Testis (tissue), 3 donors: ENCODE results near the gene LETM1. TPM values are rescaled to one million over a fixed set of nuclear protein-coding genes. Genes with fewer than 3 reads are reported as not detected.

ENCODE experiments used
- DNase-seq: peaks from one replicate; pipeline ENCODE4 v3.0.0-alpha.2; 2019
- H3K27ac ChIP-seq, 2 donors: fragments of 200-600 bp; sonication (generic); one replicate each; pipeline ENCODE4 v1.5.1; 2019
- H3K27me3 ChIP-seq: fragments of 200-600 bp; sonication (generic); one replicate; pipeline ENCODE4 v1.5.1; 2019
- H3K36me3 ChIP-seq: fragments of 200-600 bp; sonication (generic); one replicate; pipeline ENCODE4 v1.5.1; 2017; ENCODE audit warnings: low read depth; ENCODE audit errors: missing control alignments
- H3K4me1 ChIP-seq: fragments of 200-600 bp; sonication (generic); one replicate; pipeline ENCODE4 v1.5.1; 2019
- H3K4me3 ChIP-seq, 2 donors: fragments of 200-600 bp; sonication (generic); one replicate each; pipeline ENCODE4 v1.5.1; 2017 to 2019
- H3K9me3 ChIP-seq: fragments of 200-600 bp; sonication (generic); one replicate; pipeline ENCODE4 v1.5.1; 2017
- POLR2A ChIP-seq: fragments of 450-650 bp; IDR thresholded peaks from one replicate; pipeline ENCODE4 v1.6.1; 2017; ENCODE audit warnings: antibody characterized with exemption, mild to moderate bottlenecking, moderate library complexity
- WGBS, 2 donors: methylation state at CpG; one replicate each; pipeline ENCODE4 v1.1.5; 2018; 5-methylcytosine and 5-hydroxymethylcytosine counted together
- intact Hi-C: fragments of 100-400 bp; cut with DNase I; formaldehyde crosslinking; loops from one replicate; pipeline ENCODE4 v1.15.1; 2023; ENCODE audit warnings: low total_unique reads
- polyA plus RNA-seq: library from polyadenylated mRNA; stranded (reverse); fragments of 350-450 nt; fragmentation: Illumina TruSeq; extraction: RNeasy Lipid Tissue Mini Kit (QIAGEN cat#74804); gene quantifications from one replicate; pipeline ENCODE4 v1.2.3, GENCODE V29; 2014; ENCODE audit warnings: low read depth, low replicate concordance; ENCODE audit not compliant: insufficient read depth
- total RNA-seq, 2 donors: library from RNA; depleted of rRNA; stranded (reverse); fragments of >200 nt; gene quantifications; one replicate each; pipeline ENCODE4 v1.2.3, GENCODE V29; 2016
- TF ChIP-seq, protein P1 (sequence below), 3 experiments: fragments of 450-650 bp in 2 of 3; fragments of 200-600 bp in 1 of 3; sonication (generic) in 1 of 3; IDR thresholded peaks; one replicate each; pipeline ENCODE4 v1.5.1; 2016 to 2019; ENCODE audit warnings: antibody characterized with exemption in 3 of 3, mild to moderate bottlenecking in 2 of 3, moderate library complexity in 1 of 3

The LETM1 gene
- total and polyA plus RNA-seq, 3 donors from 2014 or later, result 38.1 to 124 (median 90.7) TPM

DNA sequence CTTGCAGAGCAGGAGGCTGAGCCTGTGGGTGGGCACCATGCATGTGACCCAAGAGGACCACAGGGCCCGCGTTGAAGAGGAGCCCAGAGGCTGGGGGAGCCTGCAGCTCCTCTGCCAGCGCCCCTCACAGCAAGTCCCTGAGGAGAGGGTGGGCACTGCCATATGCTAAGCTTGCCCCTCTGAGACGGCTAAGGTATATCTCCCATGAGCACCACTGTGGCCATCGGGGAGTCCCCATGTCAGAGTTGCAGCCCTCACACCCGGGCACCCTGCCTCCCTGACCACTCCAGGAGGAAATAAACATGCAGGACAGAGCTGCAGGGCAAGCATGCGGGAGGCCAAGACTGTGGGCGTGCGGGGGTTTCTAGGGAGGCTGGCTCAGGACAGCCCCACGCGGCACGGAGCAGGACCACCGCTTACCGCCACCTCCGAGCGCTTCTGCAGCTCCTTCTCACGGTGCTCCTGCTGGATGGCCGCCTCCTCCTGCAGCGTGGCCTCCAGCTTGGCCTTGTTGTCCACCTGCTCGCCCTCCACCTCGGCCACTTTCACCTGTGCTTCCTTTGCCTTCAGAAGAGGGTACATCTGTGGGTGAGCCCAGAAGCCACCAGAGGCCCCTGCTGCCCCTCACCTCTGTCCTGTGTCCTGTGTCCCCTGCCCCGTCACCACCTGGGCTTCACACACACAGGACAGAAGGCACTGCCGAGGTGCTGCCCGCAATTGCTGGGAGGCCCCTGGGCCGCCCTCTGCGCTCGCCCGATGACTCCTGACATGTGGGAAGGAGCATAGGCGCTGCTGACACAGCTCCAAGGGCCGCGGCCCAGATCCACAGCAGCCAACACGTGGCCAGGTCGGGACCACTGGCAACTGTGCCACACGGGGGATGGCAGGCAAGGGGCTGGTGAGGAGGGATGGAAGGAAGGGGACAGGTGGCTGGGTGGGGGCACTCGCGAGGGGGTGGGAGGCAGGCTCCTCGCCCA, 33.1 kb downstream of the LETM1 start:
- no peak overlapping the region for H3K27ac ChIP-seq
- no peaks in the 10 kb centered on the region for H3K36me3 ChIP-seq
- TF ChIP-seq POLR2A, result no peak
- TF ChIP-seq, protein P1, sequence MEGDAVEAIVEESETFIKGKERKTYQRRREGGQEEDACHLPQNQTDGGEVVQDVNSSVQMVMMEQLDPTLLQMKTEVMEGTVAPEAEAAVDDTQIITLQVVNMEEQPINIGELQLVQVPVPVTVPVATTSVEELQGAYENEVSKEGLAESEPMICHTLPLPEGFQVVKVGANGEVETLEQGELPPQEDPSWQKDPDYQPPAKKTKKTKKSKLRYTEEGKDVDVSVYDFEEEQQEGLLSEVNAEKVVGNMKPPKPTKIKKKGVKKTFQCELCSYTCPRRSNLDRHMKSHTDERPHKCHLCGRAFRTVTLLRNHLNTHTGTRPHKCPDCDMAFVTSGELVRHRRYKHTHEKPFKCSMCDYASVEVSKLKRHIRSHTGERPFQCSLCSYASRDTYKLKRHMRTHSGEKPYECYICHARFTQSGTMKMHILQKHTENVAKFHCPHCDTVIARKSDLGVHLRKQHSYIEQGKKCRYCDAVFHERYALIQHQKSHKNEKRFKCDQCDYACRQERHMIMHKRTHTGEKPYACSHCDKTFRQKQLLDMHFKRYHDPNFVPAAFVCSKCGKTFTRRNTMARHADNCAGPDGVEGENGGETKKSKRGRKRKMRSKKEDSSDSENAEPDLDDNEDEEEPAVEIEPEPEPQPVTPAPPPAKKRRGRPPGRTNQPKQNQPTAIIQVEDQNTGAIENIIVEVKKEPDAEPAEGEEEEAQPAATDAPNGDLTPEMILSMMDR (IDR thresholded peaks at IDR 0.05), result no peak
- no peaks in the 10 kb centered on the region for H3K4me1 ChIP-seq
- no peak overlapping the region for H3K4me3 ChIP-seq
- DNase-seq, result no peak
- H3K27me3 ChIP-seq, result no peaks in the 10 kb centered on the region
- no peaks in the 10 kb centered on the region for H3K9me3 ChIP-seq
- intact Hi-C loops, result no loop called here
- 91 to 92% methylated on average over 26 to 37 of the region's 37 CpGs for WGBS, 2 donors

DNA sequence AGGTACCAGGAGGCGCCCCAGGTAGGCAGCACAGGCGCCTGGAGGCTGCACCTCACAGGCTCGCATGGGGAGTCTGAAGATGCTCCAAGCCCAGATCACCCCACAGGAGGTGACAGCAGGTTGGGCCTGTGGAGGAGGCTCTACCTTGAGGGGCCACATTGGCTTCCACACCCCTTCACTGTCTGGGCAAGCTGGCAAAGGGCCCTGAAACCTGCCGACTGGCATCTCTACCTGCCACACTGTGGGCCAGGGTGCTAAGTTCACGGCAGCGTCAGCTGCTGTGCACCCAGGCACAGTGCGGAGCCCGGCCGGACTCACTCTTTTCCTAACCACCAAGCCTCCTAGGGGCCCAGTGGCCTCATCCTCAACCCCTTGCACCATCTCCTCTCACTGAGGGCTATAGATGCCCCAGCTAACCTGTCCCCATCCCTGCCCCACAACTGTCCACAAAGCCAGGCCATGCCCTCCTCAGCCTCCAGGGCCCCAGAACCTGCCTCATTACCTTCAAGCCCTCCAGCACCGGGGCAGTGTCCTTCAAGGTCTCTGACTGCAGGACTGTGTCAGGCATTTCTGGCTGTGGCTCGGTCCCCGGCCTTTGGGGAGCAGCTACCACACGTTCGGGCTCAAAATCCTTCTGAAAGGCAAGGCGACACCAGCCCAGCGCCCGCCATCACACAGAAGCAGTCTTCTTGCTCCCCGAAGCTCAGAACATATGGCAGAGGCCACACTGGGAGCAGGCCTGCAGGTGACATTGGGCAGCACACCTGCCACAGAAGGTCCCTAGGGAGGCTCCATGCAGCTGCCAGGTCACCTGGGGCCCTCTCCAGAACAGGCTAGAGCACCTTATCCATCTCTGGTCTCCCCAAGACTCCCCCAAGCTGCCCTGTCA, 34.0 kb downstream of the LETM1 start:
- Histone ChIP-seq H3K9me3 (no peaks in the 10 kb centered on the region), H3K27me3 (no peaks in the 10 kb centered on the region), H3K36me3 (no peaks in the 10 kb centered on the region), H3K27ac (no peak overlapping the region), H3K4me1 (no peaks in the 10 kb centered on the region), H3K4me3 (no peak overlapping the region)
- intact Hi-C loops, result no loop called here
- WGBS, 2 donors, result 94 to 95% methylated on average over 8 to 18 of the region's 18 CpGs
- DNase-seq, result no peak
- TF ChIP-seq, protein P1 (IDR thresholded peaks at IDR 0.05), result no peak
- no peak for TF ChIP-seq POLR2A

DNA sequence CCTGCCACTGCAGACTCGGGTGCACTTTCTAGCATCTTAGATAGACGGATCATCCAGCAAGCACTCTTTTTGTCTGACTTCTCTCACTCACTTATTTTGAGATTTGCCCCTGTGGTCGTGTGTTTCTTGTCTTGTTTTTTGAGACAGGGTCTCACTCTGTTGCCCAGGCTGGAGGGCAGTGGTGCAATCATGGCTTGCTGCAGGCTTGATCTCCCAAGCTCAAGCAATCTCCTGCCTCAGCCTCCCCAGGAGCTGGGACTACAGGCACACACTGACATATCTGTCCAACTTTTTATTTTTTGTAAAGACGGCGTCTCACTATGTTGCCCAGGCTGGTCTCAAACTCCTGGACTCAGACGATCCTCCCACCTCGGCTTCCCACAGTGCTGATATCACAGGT, 36.1 kb downstream of the LETM1 start:
- TF ChIP-seq, protein P1 (IDR thresholded peaks at IDR 0.05), result no peak
- TF ChIP-seq POLR2A, result no peak
- Histone ChIP-seq H3K27ac (no peak overlapping the region), H3K27me3 (no peaks in the 10 kb centered on the region), H3K4me3 (no peak overlapping the region), H3K4me1 (no peaks in the 10 kb centered on the region), H3K9me3 (no peaks in the 10 kb centered on the region), H3K36me3 (no peaks in the 10 kb centered on the region)
- no peak for DNase-seq
- 85 to 86% methylated on average over 7 of the region's 7 CpGs for WGBS, 2 donors
- intact Hi-C loops, result no loop called here

DNA sequence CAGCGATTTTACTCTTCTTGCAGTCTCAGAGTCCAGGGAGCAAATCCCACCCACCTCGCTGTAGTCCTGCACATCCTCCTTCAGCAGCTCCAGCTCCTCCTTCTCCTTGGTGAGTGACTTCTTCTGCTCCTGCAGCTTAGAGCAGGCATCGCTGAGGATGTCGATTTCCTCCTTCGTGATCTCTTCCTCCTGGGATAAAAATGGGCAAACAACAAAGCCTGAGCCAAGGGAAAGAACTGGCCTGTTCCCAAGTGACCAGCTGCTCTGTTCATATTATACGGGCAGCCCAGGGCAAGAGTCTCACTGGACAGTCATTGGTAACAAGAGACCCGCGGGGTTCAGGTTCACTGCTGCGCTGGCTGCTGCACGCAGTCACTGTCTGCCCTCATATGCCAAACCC, 36.7 kb downstream of the LETM1 start:
- Histone ChIP-seq H3K27ac (no peak overlapping the region), H3K27me3 (no peaks in the 10 kb centered on the region), H3K36me3 (no peaks in the 10 kb centered on the region), H3K9me3 (no peaks in the 10 kb centered on the region), H3K4me1 (no peaks in the 10 kb centered on the region), H3K4me3 (no peak overlapping the region)
- WGBS, 2 donors, result 73 to 81% methylated on average over 9 to 10 of the region's 10 CpGs
- intact Hi-C loops, result no loop called here
- DNase-seq, result no peak
- TF ChIP-seq, protein P1 (IDR thresholded peaks at IDR 0.05), result no peak
- no peak for TF ChIP-seq POLR2A
